SIG-M5 treated with dmso at 0.1 percent for 504 hours (cell line): ENCODE results near the gene AGTRAP.

Experiments
- DNase-seq: peaks from one replicate; lab custom pipeline; 2025; ENCODE audit not compliant: unreplicated experiment; lab: John Stamatoyannopoulos, UW

The AGTRAP gene

DNA sequence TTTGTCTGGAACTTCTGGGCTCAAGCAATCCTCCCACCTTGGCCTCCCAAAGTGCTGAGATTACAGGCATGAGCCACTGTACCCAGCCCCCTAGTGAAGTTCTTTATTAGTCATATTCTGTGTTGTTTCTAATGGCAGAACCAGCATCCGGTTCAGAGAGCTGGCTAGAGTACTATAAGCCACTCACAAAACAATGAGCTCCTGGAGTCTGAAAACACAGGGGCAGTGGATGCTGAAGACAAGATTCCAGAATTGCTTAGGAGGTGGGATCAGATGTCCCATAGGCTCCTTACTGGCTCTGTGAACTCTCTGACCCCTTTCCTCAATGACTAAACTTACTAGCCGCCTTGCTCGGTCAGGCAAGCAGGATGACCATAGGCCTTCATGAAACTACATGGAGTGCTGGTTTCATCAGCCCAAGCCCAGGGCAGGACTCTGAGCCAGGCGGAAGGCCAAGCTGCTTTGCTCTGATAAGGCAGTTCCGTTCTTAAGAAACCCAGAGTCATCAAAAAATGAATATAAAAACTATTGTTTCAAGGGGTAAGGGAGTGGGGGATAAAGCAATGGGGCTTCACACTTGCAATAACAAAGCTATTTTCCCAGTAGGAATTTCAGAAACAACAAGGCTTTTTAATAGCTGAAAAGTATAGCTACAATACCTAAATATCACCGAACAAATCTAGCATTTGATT lies 61.7 kb downstream of the AGTRAP start:
- DNase-seq, result no peak

DNA sequence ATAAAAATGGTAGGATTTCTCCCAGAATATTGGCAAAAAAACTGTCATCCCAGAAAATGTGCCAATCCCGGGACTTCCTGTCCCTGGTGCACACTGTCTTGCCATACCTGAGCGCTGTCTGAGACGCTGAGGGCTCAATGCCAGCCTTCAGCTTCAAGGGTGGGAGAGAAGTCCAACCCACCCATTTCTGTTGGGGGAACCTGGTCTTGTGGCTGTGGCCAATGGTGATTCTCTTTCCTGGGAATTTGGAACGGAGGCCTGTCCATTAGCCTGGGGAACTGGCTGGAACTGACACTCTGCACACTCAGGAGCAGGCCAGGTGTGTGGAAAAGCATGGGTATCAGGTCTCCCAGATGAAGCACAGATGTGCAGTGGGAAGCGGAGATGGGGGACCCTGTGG lies 63.2 kb downstream of the AGTRAP start:
- no peak for DNase-seq

DNA sequence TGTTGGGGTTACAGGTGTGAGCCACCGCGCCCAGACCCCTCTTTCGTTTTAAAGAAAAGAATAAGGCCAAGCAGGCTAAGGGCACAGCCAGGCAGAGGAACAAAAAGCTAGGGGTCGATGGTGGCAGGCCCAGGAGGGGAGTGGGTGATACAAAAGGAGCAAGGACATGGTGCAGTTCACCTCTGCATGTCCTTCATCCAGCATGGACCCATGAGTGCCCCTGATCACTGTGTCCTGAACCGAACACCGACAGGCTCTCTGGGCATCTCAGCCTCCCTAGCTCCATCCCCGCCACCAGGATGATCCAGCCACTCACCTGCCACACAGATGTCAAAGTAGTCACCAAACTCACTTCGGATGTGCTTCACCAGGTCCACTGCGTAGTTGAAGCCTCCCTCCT lies 64.0 kb downstream of the AGTRAP start:
- DNase-seq, result no peak

DNA sequence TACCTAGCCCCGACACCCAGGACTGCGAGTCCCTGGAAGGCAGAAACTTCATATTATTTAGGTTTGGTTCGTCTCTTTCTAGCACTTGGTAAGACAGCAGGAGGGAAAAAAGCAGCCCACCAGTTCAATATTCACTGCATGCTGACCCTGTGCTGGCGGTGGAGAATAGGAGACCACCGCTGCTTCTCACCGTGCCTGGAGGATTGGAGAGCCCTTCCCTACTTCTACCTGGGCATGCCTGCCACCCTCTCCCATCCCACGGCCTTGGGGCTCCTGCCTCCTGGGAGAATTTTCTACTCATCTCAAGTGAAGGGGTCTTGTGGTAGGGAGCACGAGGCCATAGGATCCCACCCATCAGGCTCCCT lies 64.4 kb downstream of the AGTRAP start:
- no peak for DNase-seq
